ENCODE data around the gene ERVK3-1.

Gene ERVK3-1

DNA sequence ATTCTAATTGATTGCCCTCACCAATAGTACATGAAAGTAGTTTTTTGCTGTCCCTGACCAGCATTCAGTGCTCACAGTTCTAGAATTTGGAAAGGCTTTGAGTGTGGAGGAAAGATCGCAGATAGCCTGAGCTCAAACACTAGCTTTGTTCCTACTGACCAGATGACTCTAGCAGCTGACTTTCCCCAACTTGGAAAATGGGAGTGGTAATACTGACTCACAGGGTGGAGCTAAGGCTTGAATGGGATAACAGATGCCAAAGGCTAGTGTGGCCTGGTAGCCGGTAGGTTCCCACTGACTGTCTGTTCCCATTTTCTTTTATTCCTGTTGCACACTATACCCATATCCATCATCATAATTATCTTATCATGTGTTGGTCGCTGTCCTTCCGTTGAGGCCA is 25.3 kb downstream of the ERVK3-1 start:
- H3K4me1 ChIP-seq (ENCODE audit: control insufficient read depth, low read depth, low read length), result no peaks in the 10 kb centered on the region
- no peak overlapping the region for H3K18ac ChIP-seq (ENCODE audit: low read length)
- peaks cover 5% of the 10 kb centered on the region for H3K79me2 ChIP-seq (ENCODE audit: control insufficient read depth, insufficient read depth, low read length)
- no peak overlapping the region for H3K56ac ChIP-seq (ENCODE audit: low read length)
- H2AK5ac ChIP-seq (ENCODE audit: low read length), result no peak overlapping the region
- H2BK120ac ChIP-seq (ENCODE audit: low read depth, low read length), result no peak overlapping the region
- no peak overlapping the region for H4K8ac ChIP-seq (ENCODE audit: low read depth, low read length)
- H3K27ac ChIP-seq (ENCODE audit: low read depth, low read length), result no peak overlapping the region
- peak; percentile 50 for DNase-seq
- no peak overlapping the region for H3K23ac ChIP-seq (ENCODE audit: low read length)
- no CpG with 5 or more reads among the region's 4 CpGs for WGBS (ENCODE audit: extremely low coverage, insufficient coverage, low lambda C conversion rate)
- no peak overlapping the region for H2BK5ac ChIP-seq (ENCODE audit: low read length)
- no peaks in the 10 kb centered on the region for H3K27me3 ChIP-seq (ENCODE audit: insufficient read depth, low read length, poor library complexity)
- H4K5ac ChIP-seq (ENCODE audit: low read length), result no peak overlapping the region
- no peak overlapping the region for H2BK15ac ChIP-seq (replicated peaks; ENCODE audit: low read depth)
- H3K36me3 ChIP-seq (ENCODE audit: control insufficient read depth, insufficient read depth, low read length), result no peaks in the 10 kb centered on the region
- H3K4ac ChIP-seq (ENCODE audit: low read depth, low read length), result no peak overlapping the region
- no peak overlapping the region for H3K9ac ChIP-seq (ENCODE audit: low read length)
- H3K79me1 ChIP-seq (ENCODE audit: low read length), result peaks cover 11% of the 10 kb centered on the region
- H3K4me2 ChIP-seq (ENCODE audit: low read length), result no peak overlapping the region
- no peak overlapping the region for H3K4me3 ChIP-seq (ENCODE audit: low read length)

DNA sequence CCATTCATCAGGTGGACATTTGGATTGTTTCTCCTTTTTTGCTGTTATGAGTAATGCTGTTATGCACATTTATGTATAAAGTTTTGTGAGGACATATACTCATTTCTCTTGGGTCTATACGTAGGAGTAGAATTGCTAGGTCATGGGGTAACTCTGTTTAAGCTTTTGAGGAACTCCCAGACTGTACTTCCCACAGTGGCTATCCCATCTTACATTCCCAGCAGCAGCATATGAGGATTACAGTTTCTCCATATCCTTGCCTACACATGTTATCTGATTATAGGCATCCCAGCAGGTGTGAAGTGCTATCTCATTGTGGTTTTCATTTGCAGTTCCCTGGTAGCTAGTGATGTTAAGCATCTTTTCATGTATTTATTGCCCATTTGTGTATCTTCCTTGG is 27.5 kb downstream of the ERVK3-1 start:
- Histone ChIP-seq H3K27me3 (ENCODE audit: insufficient read depth, low read length, poor library complexity) (no peaks in the 10 kb centered on the region), H3K27ac (ENCODE audit: low read depth, low read length) (no peak overlapping the region), H4K5ac (ENCODE audit: low read length) (no peak overlapping the region), H4K8ac (ENCODE audit: low read depth, low read length) (no peak overlapping the region), H3K18ac (ENCODE audit: low read length) (no peak overlapping the region), H3K36me3 (ENCODE audit: control insufficient read depth, insufficient read depth, low read length) (no peaks in the 10 kb centered on the region), H2BK120ac (ENCODE audit: low read depth, low read length) (no peak overlapping the region), H3K9ac (ENCODE audit: low read length) (no peak overlapping the region), H3K4ac (ENCODE audit: low read depth, low read length) (no peak overlapping the region), H3K4me1 (ENCODE audit: control insufficient read depth, low read depth, low read length) (no peaks in the 10 kb centered on the region), H3K79me1 (ENCODE audit: low read length) (peaks cover 2% of the 10 kb centered on the region), H3K23ac (ENCODE audit: low read length) (no peak overlapping the region), H3K79me2 (ENCODE audit: control insufficient read depth, insufficient read depth, low read length) (no peaks in the 10 kb centered on the region), H2BK5ac (ENCODE audit: low read length) (no peak overlapping the region), H2BK15ac (replicated peaks; ENCODE audit: low read depth) (no peak overlapping the region), H3K56ac (ENCODE audit: low read length) (no peak overlapping the region), H2AK5ac (ENCODE audit: low read length) (no peak overlapping the region), H3K4me3 (ENCODE audit: low read length) (no peak overlapping the region), H3K4me2 (ENCODE audit: low read length) (no peak overlapping the region)
- DNase-seq, result no peak
- no CpG with 5 or more reads among the region's 1 CpG for WGBS (ENCODE audit: extremely low coverage, insufficient coverage, low lambda C conversion rate)

DNA sequence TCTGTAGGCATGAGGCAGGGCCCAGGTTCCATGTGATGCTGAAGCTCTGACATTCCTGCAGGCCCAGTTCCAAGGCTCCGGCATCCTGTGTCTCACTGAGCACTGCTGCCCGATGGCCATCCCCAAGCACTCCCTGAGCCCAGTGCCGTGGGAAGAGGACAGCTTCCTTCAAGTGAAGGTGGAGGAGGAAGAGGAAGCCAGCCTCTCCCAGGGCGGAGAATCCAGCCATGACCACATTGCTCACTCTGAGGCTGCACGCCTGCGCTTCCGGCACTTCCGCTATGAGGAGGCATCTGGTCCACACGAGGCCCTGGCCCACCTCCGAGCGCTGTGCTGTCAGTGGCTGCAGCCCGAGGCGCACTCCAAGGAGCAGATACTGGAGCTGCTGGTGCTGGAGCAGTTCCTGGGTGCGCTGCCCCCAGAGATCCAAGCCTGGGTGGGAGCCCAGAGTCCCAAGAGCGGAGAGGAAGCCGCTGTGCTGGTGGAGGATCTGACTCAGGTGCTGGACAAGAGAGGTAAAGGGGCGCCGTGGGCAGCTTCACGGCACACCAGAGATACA is 29.6 kb downstream of the ERVK3-1 start:
- Histone ChIP-seq H3K79me1 (ENCODE audit: low read length) (no peaks in the 10 kb centered on the region), H3K56ac (ENCODE audit: low read length) (no peak overlapping the region), H3K27me3 (ENCODE audit: insufficient read depth, low read length, poor library complexity) (no peaks in the 10 kb centered on the region), H2BK15ac (replicated peaks; ENCODE audit: low read depth) (no peak overlapping the region), H3K4me3 (ENCODE audit: low read length) (no peak overlapping the region), H3K23ac (ENCODE audit: low read length) (no peak overlapping the region), H3K27ac (ENCODE audit: low read depth, low read length) (no peak overlapping the region), H3K79me2 (ENCODE audit: control insufficient read depth, insufficient read depth, low read length) (no peaks in the 10 kb centered on the region), H3K4me2 (ENCODE audit: low read length) (no peak overlapping the region), H4K8ac (ENCODE audit: low read depth, low read length) (no peak overlapping the region), H3K18ac (ENCODE audit: low read length) (no peak overlapping the region), H3K4ac (ENCODE audit: low read depth, low read length) (no peak overlapping the region), H3K36me3 (ENCODE audit: control insufficient read depth, insufficient read depth, low read length) (no peaks in the 10 kb centered on the region), H2BK120ac (ENCODE audit: low read depth, low read length) (no peak overlapping the region), H3K9ac (ENCODE audit: low read length) (no peak overlapping the region), H4K5ac (ENCODE audit: low read length) (no peak overlapping the region), H2AK5ac (ENCODE audit: low read length) (no peak overlapping the region), H2BK5ac (ENCODE audit: low read length) (no peak overlapping the region), H3K4me1 (ENCODE audit: control insufficient read depth, low read depth, low read length) (no peaks in the 10 kb centered on the region)
- WGBS (ENCODE audit: extremely low coverage, insufficient coverage, low lambda C conversion rate), result no CpG with 5 or more reads among the region's 19 CpGs
- DNase-seq, result no peak

DNA sequence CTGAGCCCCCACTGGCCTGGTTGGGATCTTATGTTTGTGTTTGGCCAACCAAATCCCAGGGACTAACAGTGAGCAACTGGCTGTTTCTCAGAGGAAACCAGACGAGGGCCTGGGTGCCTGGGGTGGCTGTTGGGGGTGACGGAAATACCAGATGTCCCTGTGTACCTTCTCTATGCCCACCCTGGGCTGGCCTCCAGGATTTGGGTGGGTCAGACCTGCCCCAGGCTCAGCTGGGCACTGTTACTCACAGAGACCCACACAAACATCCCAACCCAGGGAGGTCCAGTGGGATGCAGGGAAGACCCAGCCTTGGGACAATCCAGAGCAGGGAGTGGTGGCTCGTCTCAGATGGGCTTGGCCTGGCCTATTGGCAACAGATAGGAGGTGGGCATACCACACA is 30.5 kb downstream of the ERVK3-1 start:
- H3K79me2 ChIP-seq (ENCODE audit: control insufficient read depth, insufficient read depth, low read length), result no peaks in the 10 kb centered on the region
- H3K4me1 ChIP-seq (ENCODE audit: control insufficient read depth, low read depth, low read length), result no peaks in the 10 kb centered on the region
- H3K4ac ChIP-seq (ENCODE audit: low read depth, low read length), result no peak overlapping the region
- no peak overlapping the region for H4K8ac ChIP-seq (ENCODE audit: low read depth, low read length)
- no peaks in the 10 kb centered on the region for H3K27me3 ChIP-seq (ENCODE audit: insufficient read depth, low read length, poor library complexity)
- H2BK120ac ChIP-seq (ENCODE audit: low read depth, low read length), result no peak overlapping the region
- H2BK15ac ChIP-seq (replicated peaks; ENCODE audit: low read depth), result no peak overlapping the region
- WGBS (ENCODE audit: extremely low coverage, insufficient coverage, low lambda C conversion rate), result no CpG with 5 or more reads among the region's 3 CpGs
- DNase-seq, result no peak
- no peaks in the 10 kb centered on the region for H3K79me1 ChIP-seq (ENCODE audit: low read length)
- H4K5ac ChIP-seq (ENCODE audit: low read length), result no peak overlapping the region
- no peak overlapping the region for H3K4me3 ChIP-seq (ENCODE audit: low read length)
- H3K4me2 ChIP-seq (ENCODE audit: low read length), result no peak overlapping the region
- no peak overlapping the region for H2BK5ac ChIP-seq (ENCODE audit: low read length)
- H2AK5ac ChIP-seq (ENCODE audit: low read length), result no peak overlapping the region
- H3K23ac ChIP-seq (ENCODE audit: low read length), result no peak overlapping the region
- no peaks in the 10 kb centered on the region for H3K36me3 ChIP-seq (ENCODE audit: control insufficient read depth, insufficient read depth, low read length)
- H3K27ac ChIP-seq (ENCODE audit: low read depth, low read length), result no peak overlapping the region
- no peak overlapping the region for H3K9ac ChIP-seq (ENCODE audit: low read length)
- no peak overlapping the region for H3K56ac ChIP-seq (ENCODE audit: low read length)
- H3K18ac ChIP-seq (ENCODE audit: low read length), result no peak overlapping the region

DNA sequence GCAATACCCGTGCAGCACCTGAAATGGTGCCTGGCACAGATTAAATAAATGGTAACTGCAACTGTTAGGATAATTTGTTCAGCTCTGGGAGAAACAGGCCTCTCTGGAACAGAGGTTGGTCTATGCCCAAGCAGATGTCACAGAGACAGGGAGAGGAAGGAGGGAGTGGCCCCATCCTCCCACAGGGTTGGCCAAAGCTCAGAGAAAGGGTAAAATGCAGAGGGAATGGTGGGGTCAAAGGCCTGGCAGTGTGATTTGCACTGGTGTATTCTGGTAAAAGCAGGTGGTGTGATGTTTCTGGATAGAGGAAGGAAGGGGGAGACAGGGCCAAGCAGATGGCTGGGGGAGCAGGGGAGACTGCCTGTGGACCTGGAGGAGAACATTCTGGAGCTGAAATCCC is 31.0 kb downstream of the ERVK3-1 start:
- H3K4ac ChIP-seq (ENCODE audit: low read depth, low read length), result no peak overlapping the region
- H3K23ac ChIP-seq (ENCODE audit: low read length), result no peak overlapping the region
- no CpG with 5 or more reads among the region's 1 CpG for WGBS (ENCODE audit: extremely low coverage, insufficient coverage, low lambda C conversion rate)
- H2AK5ac ChIP-seq (ENCODE audit: low read length), result no peak overlapping the region
- DNase-seq, result no peak
- no peaks in the 10 kb centered on the region for H3K4me1 ChIP-seq (ENCODE audit: control insufficient read depth, low read depth, low read length)
- no peaks in the 10 kb centered on the region for H3K79me2 ChIP-seq (ENCODE audit: control insufficient read depth, insufficient read depth, low read length)
- no peak overlapping the region for H3K9ac ChIP-seq (ENCODE audit: low read length)
- no peaks in the 10 kb centered on the region for H3K27me3 ChIP-seq (ENCODE audit: insufficient read depth, low read length, poor library complexity)
- H3K79me1 ChIP-seq (ENCODE audit: low read length), result no peaks in the 10 kb centered on the region
- no peak overlapping the region for H3K27ac ChIP-seq (ENCODE audit: low read depth, low read length)
- no peak overlapping the region for H3K18ac ChIP-seq (ENCODE audit: low read length)
- no peak overlapping the region for H2BK5ac ChIP-seq (ENCODE audit: low read length)
- H3K4me2 ChIP-seq (ENCODE audit: low read length), result no peak overlapping the region
- H3K4me3 ChIP-seq (ENCODE audit: low read length), result no peak overlapping the region
- H2BK15ac ChIP-seq (replicated peaks; ENCODE audit: low read depth), result no peak overlapping the region
- no peak overlapping the region for H3K56ac ChIP-seq (ENCODE audit: low read length)
- H2BK120ac ChIP-seq (ENCODE audit: low read depth, low read length), result no peak overlapping the region
- H3K36me3 ChIP-seq (ENCODE audit: control insufficient read depth, insufficient read depth, low read length), result no peaks in the 10 kb centered on the region
- H4K8ac ChIP-seq (ENCODE audit: low read depth, low read length), result no peak overlapping the region
- no peak overlapping the region for H4K5ac ChIP-seq (ENCODE audit: low read length)

DNA sequence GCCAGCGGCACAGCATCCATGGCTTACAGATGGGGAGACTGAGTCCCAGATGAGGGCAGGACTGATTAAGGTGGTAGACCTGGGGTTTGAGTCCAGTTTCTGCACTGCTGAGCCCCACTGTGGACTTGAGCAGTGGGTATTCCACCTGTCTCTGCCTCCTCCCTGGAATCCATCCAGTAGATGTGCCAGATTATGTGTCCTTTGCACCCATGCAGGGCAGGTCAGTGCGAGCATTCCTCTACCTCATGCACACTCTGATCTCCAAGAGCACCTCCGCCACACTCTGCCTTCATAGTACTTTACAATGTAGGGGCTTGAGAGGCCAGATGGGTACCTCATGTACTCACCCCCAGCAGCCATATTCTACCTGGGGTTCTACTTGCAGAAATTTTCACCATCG is 31.6 kb downstream of the ERVK3-1 start:
- no peak overlapping the region for H2BK120ac ChIP-seq (ENCODE audit: low read depth, low read length)
- no peak overlapping the region for H3K9ac ChIP-seq (ENCODE audit: low read length)
- H3K4me3 ChIP-seq (ENCODE audit: low read length), result no peak overlapping the region
- no peak overlapping the region for H3K23ac ChIP-seq (ENCODE audit: low read length)
- DNase-seq, result no peak
- H3K4me1 ChIP-seq (ENCODE audit: control insufficient read depth, low read depth, low read length), result no peaks in the 10 kb centered on the region
- H3K18ac ChIP-seq (ENCODE audit: low read length), result no peak overlapping the region
- no peak overlapping the region for H3K4ac ChIP-seq (ENCODE audit: low read depth, low read length)
- H3K79me2 ChIP-seq (ENCODE audit: control insufficient read depth, insufficient read depth, low read length), result no peaks in the 10 kb centered on the region
- no peaks in the 10 kb centered on the region for H3K79me1 ChIP-seq (ENCODE audit: low read length)
- no peak overlapping the region for H2BK5ac ChIP-seq (ENCODE audit: low read length)
- H3K36me3 ChIP-seq (ENCODE audit: control insufficient read depth, insufficient read depth, low read length), result no peaks in the 10 kb centered on the region
- H3K56ac ChIP-seq (ENCODE audit: low read length), result no peak overlapping the region
- no peak overlapping the region for H4K5ac ChIP-seq (ENCODE audit: low read length)
- H2BK15ac ChIP-seq (replicated peaks; ENCODE audit: low read depth), result no peak overlapping the region
- no peak overlapping the region for H2AK5ac ChIP-seq (ENCODE audit: low read length)
- no peaks in the 10 kb centered on the region for H3K27me3 ChIP-seq (ENCODE audit: insufficient read depth, low read length, poor library complexity)
- H3K27ac ChIP-seq (ENCODE audit: low read depth, low read length), result no peak overlapping the region
- H4K8ac ChIP-seq (ENCODE audit: low read depth, low read length), result no peak overlapping the region
- WGBS (ENCODE audit: extremely low coverage, insufficient coverage, low lambda C conversion rate), result no CpG with 5 or more reads among the region's 4 CpGs
- no peak overlapping the region for H3K4me2 ChIP-seq (ENCODE audit: low read length)

Measured in mesendoderm (in vitro differentiated cells).